ENCODE data around the gene CPO. TPM values are rescaled to one million over a fixed set of nuclear protein-coding genes. Genes with fewer than 3 reads are reported as not detected.

Gene CPO
- total RNA-seq (2022), result 0.40 TPM in 1 of 2 replicates, not detected in the other
- Bru-seq, nascent RNA, result percentile 38 among the genes with signal in this experiment
- percentile 38 among the genes with signal in this experiment for BruChase-seq, experiment 1, labeled RNA remaining after a 6-hour chase
- BruChase-seq, experiment 2, labeled RNA remaining after a 2-hour chase, result percentile 44 among the genes with signal in this experiment
- long read RNA-seq, result 0 reads

DNA sequence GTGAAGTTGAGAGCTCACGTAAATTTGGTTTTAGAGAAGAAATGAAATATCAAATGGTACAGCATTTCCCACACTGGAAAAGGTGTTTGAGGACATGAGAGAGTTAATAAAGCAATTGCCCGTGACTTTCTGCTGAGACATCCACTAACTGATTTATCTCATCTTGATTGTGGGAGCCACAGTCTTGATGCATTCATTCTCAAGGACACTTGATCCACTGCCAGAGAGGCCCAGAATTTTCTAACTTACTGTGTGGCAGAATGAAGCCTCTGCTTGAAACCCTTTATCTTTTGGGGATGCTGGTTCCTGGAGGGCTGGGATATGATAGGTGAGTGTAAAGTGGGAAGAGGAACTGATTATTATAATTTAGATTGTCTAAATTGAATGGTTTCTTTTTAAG, at the start of gene CPO:
Gene CPO, plus strand, starts transcription at position 179 of the 400 bp plus-strand sequence. Its CDS starts 82 bp downstream, at position 261.
- CTCF ChIA-PET, result no interaction called here
- no TSS peak for BruUV-seq (replicated peaks)
- TF ChIP-seq, protein P1, sequence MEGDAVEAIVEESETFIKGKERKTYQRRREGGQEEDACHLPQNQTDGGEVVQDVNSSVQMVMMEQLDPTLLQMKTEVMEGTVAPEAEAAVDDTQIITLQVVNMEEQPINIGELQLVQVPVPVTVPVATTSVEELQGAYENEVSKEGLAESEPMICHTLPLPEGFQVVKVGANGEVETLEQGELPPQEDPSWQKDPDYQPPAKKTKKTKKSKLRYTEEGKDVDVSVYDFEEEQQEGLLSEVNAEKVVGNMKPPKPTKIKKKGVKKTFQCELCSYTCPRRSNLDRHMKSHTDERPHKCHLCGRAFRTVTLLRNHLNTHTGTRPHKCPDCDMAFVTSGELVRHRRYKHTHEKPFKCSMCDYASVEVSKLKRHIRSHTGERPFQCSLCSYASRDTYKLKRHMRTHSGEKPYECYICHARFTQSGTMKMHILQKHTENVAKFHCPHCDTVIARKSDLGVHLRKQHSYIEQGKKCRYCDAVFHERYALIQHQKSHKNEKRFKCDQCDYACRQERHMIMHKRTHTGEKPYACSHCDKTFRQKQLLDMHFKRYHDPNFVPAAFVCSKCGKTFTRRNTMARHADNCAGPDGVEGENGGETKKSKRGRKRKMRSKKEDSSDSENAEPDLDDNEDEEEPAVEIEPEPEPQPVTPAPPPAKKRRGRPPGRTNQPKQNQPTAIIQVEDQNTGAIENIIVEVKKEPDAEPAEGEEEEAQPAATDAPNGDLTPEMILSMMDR (IDR thresholded peaks at IDR 0.05; ENCODE audit: unreplicated experiment), result no peak

GRCh38 chr2:206890179-206890578, 49.1 kb upstream of the CPO start:
- H3K27me3 Mint-ChIP-seq (ENCODE audit: unreplicated experiment), result no peaks in the 10 kb centered on the region
- no peaks in the 10 kb centered on the region for H3K36me3 Mint-ChIP-seq (ENCODE audit: insufficient read depth, unreplicated experiment)
- H3K9me3 Mint-ChIP-seq (ENCODE audit: low read depth, unreplicated experiment), result no peaks in the 10 kb centered on the region
- no peaks in the 10 kb centered on the region for H3K4me1 Mint-ChIP-seq (ENCODE audit: low read depth, unreplicated experiment)
- intact Hi-C loops (cut with micrococcal nuclease; ENCODE audit: unreplicated experiment), result no loop called here
- CTCF ChIA-PET, result no interaction called here
- no peak overlapping the region for H3K27ac Mint-ChIP-seq (ENCODE audit: unreplicated experiment)
- TF ChIP-seq, protein P1 (IDR thresholded peaks at IDR 0.05; ENCODE audit: unreplicated experiment), result no peak
- no peak overlapping the region for H3K4me3 Mint-ChIP-seq (ENCODE audit: low read depth, unreplicated experiment)
- BruUV-seq (replicated peaks), result no TSS peak
- DNase-seq, result no peak

More for the DNA sequence above, at the start of gene CPO:
- Mint-ChIP-seq H3K4me1 (ENCODE audit: low read depth, unreplicated experiment) (no peaks in the 10 kb centered on the region), H3K27me3 (ENCODE audit: unreplicated experiment) (no peaks in the 10 kb centered on the region), H3K4me3 (ENCODE audit: low read depth, unreplicated experiment) (no peak within 1 kb of the TSS), H3K27ac (ENCODE audit: unreplicated experiment) (no peak within 1 kb of the TSS), H3K36me3 (ENCODE audit: insufficient read depth, unreplicated experiment) (no peaks in the 10 kb centered on the region), H3K9me3 (ENCODE audit: low read depth, unreplicated experiment) (peaks cover 2% of the 10 kb centered on the region)
- DNase-seq, result no peak
- intact Hi-C loops (cut with micrococcal nuclease; ENCODE audit: unreplicated experiment), result no loop called here

GRCh38 chr2:206890926-206891325, 48.4 kb upstream of the CPO start:
- H3K9me3 Mint-ChIP-seq (ENCODE audit: low read depth, unreplicated experiment), result no peaks in the 10 kb centered on the region
- no peaks in the 10 kb centered on the region for H3K4me1 Mint-ChIP-seq (ENCODE audit: low read depth, unreplicated experiment)
- intact Hi-C loops (cut with micrococcal nuclease; ENCODE audit: unreplicated experiment), result no loop called here
- H3K36me3 Mint-ChIP-seq (ENCODE audit: insufficient read depth, unreplicated experiment), result no peaks in the 10 kb centered on the region
- BruUV-seq (replicated peaks), result no TSS peak
- TF ChIP-seq, protein P1 (IDR thresholded peaks at IDR 0.05; ENCODE audit: unreplicated experiment), result no peak
- DNase-seq, result no peak
- H3K4me3 Mint-ChIP-seq (ENCODE audit: low read depth, unreplicated experiment), result no peak overlapping the region
- H3K27me3 Mint-ChIP-seq (ENCODE audit: unreplicated experiment), result no peaks in the 10 kb centered on the region
- CTCF ChIA-PET, result no interaction called here
- no peak overlapping the region for H3K27ac Mint-ChIP-seq (ENCODE audit: unreplicated experiment)

DNA sequence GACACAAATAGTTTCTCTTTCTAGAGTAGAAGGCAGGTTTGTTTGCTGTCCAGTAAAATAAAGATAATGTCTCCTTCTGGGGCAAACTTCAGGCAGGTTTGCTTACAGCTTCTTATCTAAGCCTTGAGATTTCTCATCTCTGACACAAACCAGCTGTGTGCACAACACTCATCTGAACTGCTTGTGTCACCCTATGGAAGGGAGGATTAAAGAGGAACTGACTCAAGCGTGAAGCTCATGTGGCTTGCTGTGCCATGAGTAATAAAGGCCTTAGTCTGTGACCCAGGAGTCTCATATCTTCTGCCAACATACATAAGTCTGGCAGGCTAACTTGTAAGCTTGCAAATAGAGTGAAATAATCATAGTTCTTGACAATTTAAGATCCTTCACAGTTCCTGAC, 24.2 kb upstream of the CPO start:
- H3K4me3 Mint-ChIP-seq (ENCODE audit: low read depth, unreplicated experiment), result no peak overlapping the region
- no peaks in the 10 kb centered on the region for H3K36me3 Mint-ChIP-seq (ENCODE audit: insufficient read depth, unreplicated experiment)
- no peak overlapping the region for H3K27ac Mint-ChIP-seq (ENCODE audit: unreplicated experiment)
- peak; percentile 2 for DNase-seq
- no peaks in the 10 kb centered on the region for H3K9me3 Mint-ChIP-seq (ENCODE audit: low read depth, unreplicated experiment)
- intact Hi-C loops (cut with micrococcal nuclease; ENCODE audit: unreplicated experiment), result no loop called here
- CTCF ChIA-PET, result no interaction called here
- no peaks in the 10 kb centered on the region for H3K4me1 Mint-ChIP-seq (ENCODE audit: low read depth, unreplicated experiment)
- TF ChIP-seq, protein P1 (IDR thresholded peaks at IDR 0.05; ENCODE audit: unreplicated experiment), result no peak
- BruUV-seq (replicated peaks), result no TSS peak
- no peaks in the 10 kb centered on the region for H3K27me3 Mint-ChIP-seq (ENCODE audit: unreplicated experiment)

All from Calu3 (cell line).